SKM-1 treated with dmso at 0.1 percent for 144 hours (cell line): ENCODE data around the gene CCDC116.
A peak's percentile ranks its signal among the peaks of the same experiment; 100 is the strongest.
"Not testable (repeated sequence)": the region's sequence is repeated elsewhere in the genome, so short reads cannot be mapped to it uniquely, and the experiment has no call there.

ENCODE experiments used
- DNase-seq: peaks from one replicate; lab custom pipeline; 2025; ENCODE audit not compliant: unreplicated experiment; lab: John Stamatoyannopoulos, UW

The CCDC116 gene

DNA sequence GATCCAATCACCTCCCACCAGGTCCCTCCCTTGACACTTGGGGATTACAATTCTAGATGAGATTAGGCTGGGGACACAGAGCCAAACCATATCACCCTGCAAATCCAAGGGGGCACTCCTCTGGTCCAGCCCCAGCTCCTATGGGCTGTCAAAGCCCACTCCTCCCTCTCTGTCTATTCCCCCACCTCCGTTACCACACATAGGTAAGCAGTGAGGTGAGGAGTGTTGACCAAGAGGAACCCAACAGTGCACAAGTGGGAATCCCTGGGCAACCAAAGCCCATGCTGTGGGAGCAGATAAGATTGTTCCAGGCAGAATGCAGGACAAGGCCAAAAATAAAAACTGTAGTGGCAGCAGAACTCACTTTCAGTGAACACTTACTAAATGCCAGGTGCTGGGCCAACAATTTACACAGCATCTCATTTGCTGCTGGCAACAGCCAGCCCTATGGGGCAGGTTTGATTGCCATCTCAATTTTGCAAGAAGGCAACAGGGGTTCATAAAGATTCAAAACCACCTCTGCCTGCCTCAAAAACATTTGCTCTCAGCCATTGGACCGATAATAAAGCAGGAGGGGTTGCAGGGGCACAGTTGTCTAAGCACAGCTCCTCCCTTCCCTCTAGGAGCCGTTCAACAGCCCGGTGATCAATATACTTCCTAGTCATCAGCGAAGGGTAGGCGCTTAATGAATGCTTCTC, 18.4 kb downstream of the CCDC116 start:
- DNase-seq = no peak

DNA sequence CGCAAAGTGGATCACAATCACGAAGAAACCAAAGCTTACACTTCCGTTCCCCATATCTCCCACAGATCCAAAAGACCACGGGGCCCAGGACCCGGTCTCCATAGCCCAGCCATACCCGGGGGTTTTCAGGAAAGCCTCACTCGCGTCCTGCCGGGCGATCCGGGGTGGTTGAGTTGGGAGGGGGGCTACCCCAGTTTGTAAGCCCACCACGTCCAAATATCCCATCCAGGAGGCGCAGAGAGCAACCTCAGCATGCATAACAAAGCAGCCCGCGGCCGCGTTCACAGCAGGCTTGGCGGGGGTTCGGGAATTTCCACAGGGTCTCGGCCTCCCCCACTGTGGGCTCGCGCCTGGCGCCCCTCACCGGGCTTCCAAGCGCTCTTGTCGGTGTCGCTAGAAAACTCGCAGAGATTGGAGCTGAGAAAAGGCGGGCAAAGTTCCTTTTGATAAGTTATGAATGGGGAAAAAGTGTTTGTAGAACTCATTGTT, 19.0 kb downstream of the CCDC116 start:
- DNase-seq = no peak

- DNase-seq = peak; percentile 78
Measured at GRCh38 chr22:21652010-21652546, 19.5 kb downstream of the CCDC116 start.

- no peak for DNase-seq
Measured at GRCh38 chr22:21652547-21653545, 20.3 kb downstream of the CCDC116 start.

- no peak for DNase-seq
Measured at GRCh38 chr22:21657020-21657359, 24.4 kb downstream of the CCDC116 start.

GRCh38 chr22:21657360-21658032, 24.9 kb downstream of the CCDC116 start:
- DNase-seq = peak; percentile 67

GRCh38 chr22:21659864-21660525, 27.4 kb downstream of the CCDC116 start:
- DNase-seq = no peak

DNA sequence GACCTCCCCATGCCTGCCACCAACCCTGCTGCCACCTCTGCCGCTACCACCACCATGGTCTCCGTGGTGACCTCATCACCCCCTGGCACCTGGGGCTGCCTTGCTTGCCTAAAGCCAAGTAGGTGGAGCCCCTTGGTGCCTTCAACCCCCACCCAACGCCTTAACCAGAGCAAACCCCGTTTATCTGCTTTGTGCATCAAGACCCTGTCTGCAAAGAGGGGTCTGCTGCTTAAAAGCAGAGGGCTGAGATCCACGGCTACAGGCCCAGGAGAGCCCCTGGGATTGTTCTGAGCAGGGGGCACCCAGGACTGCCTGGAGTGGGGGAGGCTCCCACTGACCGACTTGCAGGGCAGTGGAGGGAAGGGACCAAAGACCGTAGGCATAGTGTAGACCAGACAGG, 28.3 kb downstream of the CCDC116 start:
- DNase-seq = no peak

DNA sequence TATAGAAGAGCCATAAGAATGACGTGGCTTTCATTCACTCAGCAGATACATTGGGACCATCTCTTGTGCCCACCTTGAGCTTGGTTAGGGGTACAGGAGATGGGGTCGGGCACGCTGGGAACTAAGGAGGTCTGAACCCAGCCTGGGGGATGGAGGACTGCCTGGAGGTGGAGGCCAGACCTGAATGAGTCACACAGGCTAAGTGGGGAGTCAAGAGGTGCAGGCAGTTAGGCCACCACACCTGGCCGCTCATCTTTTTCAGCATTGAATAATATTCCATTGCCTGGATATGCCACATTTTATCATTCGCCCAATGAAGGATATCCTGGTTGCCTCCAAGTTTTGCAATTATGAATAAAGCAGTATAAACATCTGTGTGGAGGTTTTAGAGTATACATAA, 29.4 kb downstream of the CCDC116 start:
- DNase-seq = no peak

GRCh38 chr22:21663738-21664137, 31.2 kb downstream of the CCDC116 start:
- no peak for DNase-seq

- no peak for DNase-seq
Measured at GRCh38 chr22:21665047-21665851, 32.7 kb downstream of the CCDC116 start.

DNA sequence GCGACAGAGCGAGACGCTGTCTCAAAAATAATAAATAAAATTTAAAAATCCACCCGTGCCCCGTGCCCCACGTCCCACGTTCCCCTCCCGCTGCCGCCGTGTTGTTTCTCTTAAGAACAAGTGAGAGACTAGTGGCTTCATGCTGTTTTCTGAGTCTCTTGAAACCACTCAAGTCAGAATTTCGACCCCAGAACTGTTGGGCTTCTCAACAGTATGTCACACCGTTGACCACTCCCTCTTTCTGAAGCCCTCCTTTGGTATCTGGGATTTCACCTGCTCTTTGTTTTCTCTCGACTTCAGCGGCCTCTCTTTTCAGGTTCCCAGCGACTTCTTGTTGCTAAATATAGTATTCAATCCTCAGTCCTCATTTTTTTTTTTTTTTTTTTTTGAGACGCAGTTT, 34.2 kb downstream of the CCDC116 start:
- DNase-seq = no peak

DNA sequence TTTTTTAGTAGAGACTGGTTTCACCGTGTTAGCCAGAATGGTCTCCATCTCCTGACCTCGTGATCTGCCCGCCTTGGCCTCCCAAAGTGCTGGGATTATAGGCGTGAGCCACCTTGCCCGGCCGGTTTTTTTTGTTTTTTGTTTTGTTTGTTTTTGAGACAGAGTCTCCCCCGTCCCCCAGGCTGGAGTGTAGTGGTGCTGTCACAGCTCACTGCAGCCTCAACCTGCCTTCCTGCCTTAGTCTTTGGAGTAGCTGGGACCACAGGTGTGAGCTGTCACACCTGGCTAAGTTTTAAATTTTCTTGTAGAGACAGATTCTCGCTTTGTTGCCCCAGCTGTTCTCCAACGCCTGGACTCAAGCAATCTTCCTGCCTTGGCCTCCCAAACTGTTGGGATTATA, 36.5 kb downstream of the CCDC116 start:
- no peak for DNase-seq

DNA sequence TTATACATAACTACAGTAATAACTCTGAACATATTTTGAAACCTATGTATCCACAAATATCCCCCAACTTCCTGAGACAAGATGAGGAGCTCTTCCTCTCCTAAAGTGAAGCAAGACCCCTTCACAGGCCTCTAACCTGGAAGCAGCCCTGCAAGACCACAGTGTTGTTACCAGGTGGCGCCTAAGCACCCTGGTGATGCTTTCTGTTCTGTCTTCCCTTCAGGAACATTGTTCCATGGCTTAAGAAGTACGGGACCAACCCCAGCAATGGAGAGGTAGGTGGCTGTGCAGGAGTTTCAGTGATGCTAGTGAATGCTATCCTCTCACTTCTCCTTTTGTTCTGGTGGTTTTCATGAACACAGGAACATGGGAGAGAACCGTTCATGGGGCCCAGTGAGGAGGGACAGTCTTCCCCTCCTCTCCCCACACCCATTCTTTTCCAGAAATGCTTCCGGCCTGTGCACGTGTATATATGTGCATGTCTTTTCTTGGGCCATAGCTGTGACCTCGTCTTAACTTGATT, 39.6 kb downstream of the CCDC116 start:
- no peak for DNase-seq

DNA sequence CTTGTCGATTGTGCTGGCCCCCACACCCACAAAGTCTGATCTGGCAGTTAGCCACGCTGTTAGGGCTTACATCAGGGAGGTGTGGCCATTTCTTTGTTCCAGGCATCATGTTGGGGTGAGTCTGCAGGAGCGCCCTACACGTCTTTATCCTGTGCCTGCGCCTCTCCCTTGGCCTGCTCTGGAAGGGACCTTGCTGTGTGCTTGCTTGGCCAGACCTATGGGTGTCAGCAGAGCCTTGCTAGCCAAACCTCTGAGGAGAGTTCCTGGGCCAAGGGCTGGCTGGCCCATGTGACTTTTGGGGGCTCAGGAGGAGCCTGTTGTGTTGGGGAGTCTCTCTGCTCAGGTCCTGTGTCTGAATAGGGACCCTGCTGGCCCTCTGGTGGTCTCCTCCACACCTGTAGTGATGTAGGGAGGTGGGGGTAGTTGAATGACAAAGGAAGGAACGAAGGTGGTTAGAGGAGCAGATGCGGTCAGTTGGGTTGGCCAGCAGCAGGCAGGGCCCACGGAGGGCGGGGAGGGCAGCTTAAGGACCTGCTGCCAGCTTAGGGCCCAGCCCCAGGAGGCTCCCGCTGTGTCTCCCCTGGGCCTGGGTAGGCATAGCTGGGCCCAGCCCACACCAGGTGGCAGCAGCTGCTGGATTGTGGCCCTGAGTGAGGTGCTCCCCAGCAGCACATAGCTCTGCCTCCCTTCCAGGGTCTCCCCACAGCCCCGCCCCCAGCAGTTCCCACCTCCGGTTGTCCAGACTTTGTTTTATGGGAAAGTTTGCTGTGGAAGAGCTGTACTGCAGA, 41.2 kb downstream of the CCDC116 start:
- DNase-seq = no peak

DNA sequence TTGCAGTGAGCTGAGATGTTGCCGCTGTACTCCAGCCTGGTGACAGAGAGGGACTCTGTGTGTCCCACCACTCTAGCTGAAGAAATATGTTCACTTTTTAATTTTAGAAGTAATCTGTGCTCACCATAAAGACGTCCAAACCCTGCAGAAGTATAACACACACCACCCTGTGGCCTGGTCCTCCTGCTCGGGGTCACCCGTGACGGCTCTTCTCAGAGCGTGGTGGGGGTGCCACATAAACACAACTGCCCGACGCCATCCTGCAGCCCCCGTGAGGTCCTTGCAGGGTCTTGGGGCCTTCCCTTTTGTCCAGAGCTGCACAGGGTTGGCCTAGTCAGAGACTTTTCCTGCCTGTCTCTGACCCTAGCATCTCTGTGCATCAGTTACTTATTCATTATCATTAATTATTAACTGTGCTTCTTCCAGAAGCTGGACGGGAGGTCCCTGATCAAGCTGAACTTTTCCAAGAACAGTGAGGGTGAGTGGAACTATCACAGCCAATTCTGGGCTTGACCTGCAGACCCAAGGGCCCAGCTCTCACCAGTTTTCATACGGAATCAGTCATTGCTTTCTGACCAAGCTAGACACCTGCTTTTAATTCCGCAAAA, 42.2 kb downstream of the CCDC116 start:
- no peak for DNase-seq

DNA sequence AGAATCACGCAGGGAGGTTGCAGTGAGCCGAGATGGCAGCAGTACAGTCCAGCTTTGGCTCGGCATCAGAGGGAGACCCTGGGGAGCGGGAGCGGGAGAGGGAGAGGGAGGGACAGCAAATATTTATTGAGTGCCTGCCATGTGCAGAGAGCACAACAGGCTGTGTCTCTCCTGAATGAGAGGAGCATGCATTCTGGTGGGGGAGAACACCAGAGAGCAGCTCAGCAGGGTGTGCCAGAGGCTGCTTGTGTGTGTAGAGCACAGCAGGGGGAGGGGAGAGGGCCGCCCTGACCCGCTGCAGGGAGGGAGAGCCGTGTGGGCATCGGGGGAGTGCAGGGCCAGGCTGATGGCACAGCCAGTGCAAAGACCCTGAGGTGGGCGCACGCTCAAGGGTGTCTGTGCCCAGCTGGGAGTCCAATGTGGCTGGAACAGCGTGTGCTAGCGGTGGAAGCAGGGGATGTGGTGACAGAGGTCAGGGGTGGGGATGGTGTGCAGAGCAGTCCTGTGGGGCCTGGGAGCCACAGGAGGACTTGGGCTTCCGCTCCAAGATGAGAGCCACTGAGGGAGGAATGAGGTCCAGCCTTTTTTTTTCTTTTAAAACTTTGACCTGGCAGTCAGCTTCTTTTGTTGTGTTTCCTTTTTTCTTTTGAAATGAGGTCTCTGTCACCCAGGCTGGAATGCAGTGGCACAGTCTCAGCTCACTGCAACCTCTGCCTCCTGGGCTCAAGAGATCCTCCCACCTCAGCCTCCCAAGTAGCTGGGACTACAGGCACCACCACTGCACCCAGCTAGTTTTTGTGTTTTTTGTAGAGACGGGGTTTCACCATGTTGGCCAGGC, 45.3 kb downstream of the CCDC116 start:
- no peak for DNase-seq

- not testable (repeated sequence) for DNase-seq
Measured at GRCh38 chr22:21678842-21679241, 46.3 kb downstream of the CCDC116 start.
